A549 treated with Mapracorat at 1 μM for 4 hours (cell line): ENCODE measurements around the gene NLRC3. TPM values are rescaled to one million over a fixed set of nuclear protein-coding genes. Genes with fewer than 3 reads are reported as not detected.

Experiments used
- total RNA-seq: library from RNA; stranded (reverse); fragments of 200-300 nt; extraction: Qiagen RNA extraction; gene quantifications from 5 replicates; pipeline ENCODE4 v1.2.3, GENCODE V29; 2022

The NLRC3 gene
- total RNA-seq: 0.04 to 0.09 TPM (median 0.06 TPM) in 3 of 5 replicates, not detected in the others

GRCh38 chr16:3577302-3577752 lies at the start of gene NLRC3:
Gene NLRC3, minus strand, starts transcription at chr16:3577403. Its CDS starts 12,367 bp downstream, at chr16:3565036.

DNA sequence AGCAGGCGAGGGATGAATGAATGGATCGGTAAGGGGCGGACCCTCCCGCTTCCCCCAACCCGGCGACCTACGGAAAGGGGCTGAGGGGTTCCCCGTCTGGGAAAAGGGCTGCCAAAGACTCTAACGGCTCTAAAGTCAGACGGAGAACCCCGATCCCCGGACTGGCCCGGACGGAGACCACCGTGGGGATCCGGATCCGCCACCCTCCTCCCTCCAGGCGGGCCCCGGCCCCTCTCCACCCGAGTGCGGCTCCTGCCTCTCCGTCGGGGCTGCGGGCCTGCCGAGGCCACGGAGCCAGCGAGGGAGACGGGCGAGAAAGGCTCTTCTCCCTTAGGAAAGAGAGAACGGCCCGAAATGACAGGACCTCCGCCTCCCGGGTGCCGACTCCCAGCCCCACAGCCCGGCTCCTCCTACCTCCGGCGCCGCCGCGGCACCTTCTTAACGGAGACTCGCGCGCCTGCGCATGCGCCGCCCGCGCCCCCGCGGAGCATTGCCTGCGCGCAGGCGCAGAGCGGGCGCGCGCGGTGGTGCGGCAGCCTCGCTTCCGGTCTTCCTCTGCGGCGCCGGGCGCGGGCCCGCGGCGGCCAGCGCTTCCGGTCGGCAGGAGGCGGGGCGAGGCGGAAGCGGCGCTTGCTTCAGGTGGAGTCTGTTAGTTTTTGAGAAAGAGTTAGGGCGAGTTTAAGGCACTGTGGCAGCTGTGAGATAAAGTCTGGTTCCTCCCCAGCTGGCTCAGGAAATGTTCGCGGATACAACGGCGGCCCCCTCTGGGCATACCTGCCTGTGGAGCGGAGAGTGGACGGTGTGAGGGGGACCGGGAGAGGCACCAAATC lies 34.2 kb upstream of the NLRC3 start, which contains the start of gene SLX4:
SLX4 (minus strand) TSS at position 461 of the 830 bp plus-strand sequence. CDS start 2,642 bp downstream, outside the sequence.

GRCh38 chr16:3495176-3495575 lies 82.0 kb downstream of the NLRC3 start, which contains the start of gene C16orf90:
Gene C16orf90, minus strand, starts transcription at chr16:3495489. Its CDS starts 68 bp downstream, at chr16:3495421.

Other genes with a start within 250 kb of the NLRC3 start
- gene OR2C1, start 221.5 kb downstream of the NLRC3 start, total RNA-seq: not detected in 5 replicates
- 10.7 to 16.3 TPM (median 14.0 TPM) in 5 replicates for gene ZSCAN32, start 176.4 kb downstream of the NLRC3 start, total RNA-seq
- 11.5 to 15.7 TPM (median 13.9 TPM) in 5 replicates for gene ZNF174, start 176.2 kb downstream of the NLRC3 start, total RNA-seq
- gene ZNF597, start 133.9 kb downstream of the NLRC3 start, total RNA-seq: 0.98 to 1.1 TPM (median 1.0 TPM) in 5 replicates
- gene NAA60, start 133.7 kb downstream of the NLRC3 start, total RNA-seq: 48.6 to 54.7 TPM (median 50.2 TPM) in 5 replicates
- not detected in 5 replicates for gene C16orf90, start 81.9 kb downstream of the NLRC3 start, total RNA-seq
- 17.7 to 23.3 TPM (median 20.1 TPM) in 5 replicates for gene CLUAP1, start 76.4 kb downstream of the NLRC3 start, total RNA-seq
- gene SLX4, start 34.2 kb upstream of the NLRC3 start, total RNA-seq: 3.5 to 5.3 TPM (median 4.7 TPM) in 5 replicates
- gene DNASE1, start 77.3 kb upstream of the NLRC3 start, total RNA-seq: 1.4 to 4.2 TPM (median 2.6 TPM) in 5 replicates
- gene TRAP1, start 140.1 kb upstream of the NLRC3 start, total RNA-seq: 112 to 141 TPM (median 139 TPM) in 5 replicates